Urothelium cell line (cell line): ENCODE measurements around the gene GRID1.

Experiments
- DNase-seq: peaks from one replicate; pipeline ENCODE4 v3.0.0; 2011; ENCODE audit warnings: low spot score, mixed read lengths
- FAIRE-seq: peaks from 2 replicates; lab custom pipeline; 2011; peaks lifted over from hg19 to GRCh38; lab: Jason Lieb, UNC

The GRID1 gene

DNA sequence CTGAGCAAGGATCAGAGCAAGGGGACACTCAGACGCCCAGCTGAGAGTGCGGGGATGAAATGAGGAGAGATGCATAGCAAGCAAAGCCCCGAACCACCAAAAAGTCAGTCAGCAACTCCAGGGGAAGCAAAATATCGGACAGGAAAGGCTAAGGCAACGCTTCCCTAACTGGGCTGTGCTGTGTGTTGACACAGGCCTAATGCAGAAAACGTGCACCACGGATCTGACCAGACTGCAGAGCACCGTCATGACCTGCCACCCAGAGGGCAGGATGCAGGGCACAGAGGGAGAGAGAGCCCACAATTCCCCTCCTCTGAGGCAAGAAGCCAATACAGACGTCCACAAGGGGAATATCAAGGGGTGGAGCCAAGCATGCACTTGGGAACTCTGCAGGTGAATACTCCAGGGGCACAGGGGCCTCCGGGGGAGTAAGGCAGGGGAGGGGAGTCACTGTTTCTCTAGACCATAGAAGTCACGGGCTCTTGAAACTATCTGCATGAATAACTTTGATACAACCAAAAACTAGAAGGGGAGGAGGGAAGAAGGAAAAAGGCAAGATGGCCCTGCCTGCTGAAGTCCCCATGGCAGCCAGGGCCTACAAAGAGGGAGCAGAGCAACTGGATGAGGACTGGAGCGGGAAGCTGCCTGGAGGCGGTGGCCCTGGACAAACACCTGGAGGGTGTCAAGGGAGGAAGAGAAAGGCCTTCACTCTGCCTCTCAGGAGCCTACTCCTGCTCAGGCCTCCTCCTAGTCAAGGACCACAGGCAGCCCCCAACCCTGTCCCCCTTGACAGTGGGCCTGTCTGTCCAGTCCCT lies 26.2 kb downstream of the GRID1 start:
- DNase-seq, result no peak
- no peak for FAIRE-seq

GRCh38 chr10:86339226-86339865 lies 27.2 kb downstream of the GRID1 start:
- no peak for DNase-seq
- no peak for FAIRE-seq

GRCh38 chr10:86337121-86337601 lies 29.4 kb downstream of the GRID1 start:
- DNase-seq, result no peak
- no peak for FAIRE-seq

DNA sequence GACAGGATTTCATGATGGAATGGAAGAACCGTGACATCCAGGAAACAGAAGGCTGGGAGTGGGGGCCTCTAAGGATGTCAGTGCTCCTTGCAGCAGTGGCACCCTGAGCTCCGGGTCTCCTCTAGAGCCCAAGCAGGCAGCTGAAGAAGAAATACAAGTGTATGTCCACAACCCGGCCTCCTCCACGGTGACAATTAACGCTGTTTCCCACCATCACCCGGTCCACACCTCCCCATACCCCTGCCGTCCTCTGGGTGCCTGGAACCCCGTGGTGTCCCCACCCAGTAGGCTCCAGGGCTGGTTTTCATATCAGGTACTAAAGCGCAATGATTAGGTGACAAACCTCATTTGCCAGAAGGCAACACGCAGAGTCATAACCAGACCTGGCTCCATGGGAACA lies 30.3 kb downstream of the GRID1 start:
- DNase-seq (no peak), FAIRE-seq (no peak)

- DNase-seq, result no peak
These were observed 30.8 kb downstream of the GRID1 start for GRCh38 chr10:86335831-86336230.

DNA sequence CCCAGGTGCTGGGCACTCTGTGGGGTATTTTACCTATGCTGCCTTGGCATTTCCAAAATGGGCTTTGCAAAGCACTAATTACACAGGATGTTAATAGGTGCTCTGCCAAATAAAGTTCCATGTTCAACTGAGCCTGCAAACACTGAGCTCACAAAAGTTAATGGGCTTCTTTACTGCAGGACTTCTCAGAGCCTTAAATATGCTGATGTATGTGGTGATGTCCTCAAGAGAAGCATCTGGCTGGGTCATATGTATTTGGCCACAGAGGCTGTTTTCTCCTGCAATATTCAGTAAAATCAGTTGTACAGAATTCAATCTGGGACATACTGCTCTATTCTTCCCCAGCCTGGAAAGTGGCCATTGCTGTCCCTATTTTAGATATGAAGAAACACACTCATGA lies 31.3 kb downstream of the GRID1 start:
- no peak for DNase-seq
- FAIRE-seq, result no peak

More at GRCh38 chr10:86335831-86336230, 30.8 kb downstream of the GRID1 start:
- FAIRE-seq, result no peak

DNA sequence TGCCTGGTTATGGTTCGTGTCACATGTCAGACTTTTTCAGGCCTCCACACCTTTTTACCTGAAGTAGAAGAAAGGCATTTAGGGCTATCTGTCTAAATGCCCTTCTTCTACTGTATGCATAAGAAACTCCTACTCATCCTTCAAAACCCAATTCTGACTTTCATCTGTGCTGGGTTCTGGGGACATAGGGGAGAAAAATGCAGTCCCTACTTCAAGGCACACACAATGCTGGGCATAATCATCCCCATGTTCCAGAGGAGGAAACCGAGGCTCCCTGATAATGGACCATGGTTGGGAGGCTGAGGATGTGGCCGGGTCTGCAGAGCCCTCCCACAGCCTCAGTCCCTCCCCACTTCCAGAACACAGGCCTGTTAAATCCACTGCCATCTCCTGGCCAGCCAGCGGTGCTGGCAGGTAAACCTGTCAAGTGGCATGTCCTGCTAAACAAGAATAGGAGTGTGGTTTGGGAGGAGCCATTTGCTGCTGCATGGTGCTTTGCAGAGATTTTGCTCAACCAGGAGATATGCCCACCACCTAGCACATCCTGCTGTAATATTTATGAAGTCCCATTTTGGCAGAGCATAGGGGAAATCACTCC lies 32.0 kb downstream of the GRID1 start:
- DNase-seq, result no peak
- peak; percentile 83 for FAIRE-seq

DNA sequence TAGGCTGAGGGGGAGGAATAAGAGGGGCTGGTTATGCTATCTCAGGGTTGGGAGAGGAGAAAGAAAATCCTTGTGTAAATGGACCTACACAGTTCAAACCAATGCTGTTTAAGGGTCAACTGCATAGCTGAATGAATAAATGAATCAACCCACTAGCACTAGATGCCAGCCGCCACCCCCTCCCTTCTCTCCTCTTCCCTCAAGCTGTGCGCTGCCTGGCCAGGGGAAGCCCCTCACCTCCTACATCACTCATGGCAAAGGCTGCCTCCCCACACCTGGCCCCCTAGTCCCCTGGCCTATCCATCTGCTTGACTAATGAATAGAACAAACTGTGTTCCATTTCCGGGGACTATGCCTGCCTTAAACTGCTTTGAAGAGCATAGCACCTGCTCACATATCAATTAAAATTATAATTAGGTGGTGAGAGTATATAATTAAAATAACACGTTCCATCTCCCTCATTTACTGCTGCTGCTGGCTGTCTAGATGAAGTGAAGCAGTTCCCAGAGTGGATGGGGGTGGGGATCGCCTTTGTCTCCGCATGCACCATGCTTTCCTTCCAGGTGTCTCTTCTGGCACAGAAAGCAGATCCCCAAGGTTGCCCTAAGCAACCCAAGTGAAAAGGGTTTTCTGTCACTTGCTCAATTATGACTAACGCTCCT lies 32.6 kb downstream of the GRID1 start:
- FAIRE-seq (no peak), DNase-seq (no peak)

- FAIRE-seq (no peak), DNase-seq (no peak)
These were observed 34.7 kb downstream of the GRID1 start for GRCh38 chr10:86331861-86332260.

DNA sequence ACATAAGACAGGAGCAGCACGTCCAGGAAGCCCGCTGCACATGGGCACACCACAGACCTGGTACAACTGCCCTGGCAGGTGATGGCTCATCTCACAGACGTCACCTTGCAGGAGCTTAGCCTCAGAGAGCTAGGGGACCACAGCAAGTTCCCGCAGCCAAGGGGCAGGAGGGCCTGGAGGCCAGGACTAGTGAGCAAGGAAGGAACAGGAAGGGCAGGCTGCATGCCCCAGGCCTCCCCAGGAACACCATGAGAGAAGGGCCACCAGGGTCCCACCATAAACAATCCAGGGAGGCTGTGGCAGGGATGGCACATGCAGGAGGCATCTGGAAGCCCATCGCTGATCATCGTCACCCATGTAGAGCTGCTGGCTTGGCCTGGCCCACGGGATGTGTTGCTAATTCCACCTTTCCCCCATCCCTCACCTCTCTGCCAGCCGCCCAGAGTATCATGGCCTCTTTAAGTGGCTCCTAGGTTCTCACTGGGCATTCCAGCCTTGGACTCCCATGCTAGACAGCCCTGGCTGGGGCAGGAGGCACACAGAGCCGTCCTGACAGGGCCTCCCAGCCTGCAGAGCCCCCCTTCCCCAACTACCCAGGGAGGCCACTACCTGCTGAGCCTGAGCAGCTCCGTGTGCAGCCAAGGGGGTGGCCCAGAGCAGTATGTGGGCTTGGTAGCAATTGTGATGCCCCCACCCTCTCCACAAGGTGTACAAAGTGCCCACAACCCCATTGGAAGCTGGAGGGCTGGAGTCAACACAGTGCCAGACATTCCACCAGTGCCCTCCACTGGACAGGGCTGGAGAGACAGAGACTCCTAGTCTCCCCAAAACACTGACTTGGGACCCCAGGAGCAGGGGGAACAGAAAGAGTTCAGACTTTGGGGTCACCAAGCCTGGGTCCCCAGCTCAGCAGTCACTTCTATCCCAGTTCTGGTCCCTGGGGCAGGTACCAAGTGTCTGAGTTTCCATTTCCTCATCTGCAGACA lies 35.5 kb downstream of the GRID1 start:
- FAIRE-seq (peak; percentile 5), DNase-seq (no peak)

- no peak for DNase-seq
- no peak for FAIRE-seq
These were observed 36.5 kb downstream of the GRID1 start for GRCh38 chr10:86329896-86330680.

DNA sequence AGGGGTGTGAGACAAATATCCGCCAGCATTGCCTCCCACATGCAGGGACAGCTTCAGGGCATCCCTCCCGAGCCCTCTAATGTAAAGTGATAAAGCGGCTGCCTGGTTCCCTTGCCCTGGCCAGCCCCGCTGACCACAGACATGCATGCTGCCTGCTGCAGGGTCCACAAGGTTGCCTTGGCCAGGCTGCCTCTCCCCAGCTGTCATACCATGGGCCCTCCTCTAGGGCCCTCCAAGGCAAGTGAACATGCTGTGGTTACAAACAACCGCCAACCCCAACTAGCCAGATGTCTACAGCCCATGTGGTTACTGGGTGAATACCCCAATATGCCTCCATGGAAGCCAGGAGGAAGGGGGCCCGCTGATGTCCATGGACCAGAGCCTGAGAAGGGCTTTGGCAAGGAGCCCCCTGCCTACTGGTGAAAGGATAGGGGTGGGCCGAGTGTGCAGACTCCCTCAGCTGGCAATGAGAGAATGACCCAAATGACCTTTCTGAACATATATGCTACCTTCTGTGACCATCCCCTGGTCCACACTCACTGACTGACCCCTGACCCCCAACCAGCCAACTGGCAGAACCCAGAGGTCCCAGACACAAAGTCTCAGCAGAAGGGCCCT lies 37.4 kb downstream of the GRID1 start:
- FAIRE-seq (no peak), DNase-seq (no peak)

- FAIRE-seq (no peak), DNase-seq (no peak)
These were observed 38.5 kb downstream of the GRID1 start for GRCh38 chr10:86327954-86328725.

- FAIRE-seq, result no peak
- no peak for DNase-seq
These were observed 41.4 kb downstream of the GRID1 start for GRCh38 chr10:86325158-86325557.

- DNase-seq (no peak), FAIRE-seq (no peak)
These were observed 45.0 kb downstream of the GRID1 start for GRCh38 chr10:86321568-86321967.

DNA sequence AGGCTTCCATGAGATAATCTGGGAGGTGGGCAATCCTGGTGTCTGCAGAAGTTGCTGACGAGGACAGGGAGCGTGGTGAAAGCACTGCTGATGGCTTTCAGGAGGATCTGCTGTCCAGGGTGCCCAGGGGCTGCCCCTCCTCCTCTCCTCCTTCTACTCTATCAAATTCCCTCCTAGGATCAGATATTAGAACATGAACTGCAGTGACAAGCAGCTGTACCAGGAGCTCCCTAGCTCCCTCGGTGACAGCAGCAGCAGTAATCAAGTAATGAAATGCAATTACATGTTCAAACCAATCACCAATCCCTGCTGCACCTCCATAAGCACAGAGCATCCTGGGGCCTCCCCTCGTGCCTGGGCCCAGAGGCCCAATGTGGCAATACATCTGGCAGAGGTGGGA lies 46.9 kb downstream of the GRID1 start:
- no peak for DNase-seq
- no peak for FAIRE-seq

GRCh38 chr10:86317949-86318725 lies 48.5 kb downstream of the GRID1 start:
- FAIRE-seq (no peak), DNase-seq (no peak)
